GM10847 (cell line): Measurements from ENCODE around the gene HPSE2.

Source experiments
- POLR2A ChIP-seq: IDR thresholded peaks from 2 replicates; pipeline ENCODE4 v1.6.1; 2011; ENCODE audit not compliant: insufficient read length; ENCODE audit errors: extremely low read depth

Gene HPSE2

DNA sequence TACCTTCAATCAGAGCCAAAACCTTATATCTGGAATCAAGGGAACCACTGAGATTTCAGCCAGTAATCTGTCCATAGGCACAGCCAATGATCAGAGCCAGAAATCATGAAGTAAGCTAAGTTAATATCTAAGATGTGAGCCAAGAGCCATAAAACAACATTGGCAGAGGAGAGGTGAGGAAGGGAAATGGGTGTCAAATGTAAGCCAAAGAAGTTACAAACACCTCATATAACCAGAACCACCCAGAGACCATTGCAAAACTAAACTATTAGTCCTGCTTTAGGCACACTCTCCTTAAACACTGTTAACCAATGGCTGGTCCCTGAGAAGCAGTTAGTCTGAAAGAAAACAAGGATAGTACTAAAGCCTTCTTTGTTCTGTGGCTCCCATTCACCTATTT, 173.1 kb downstream of the HPSE2 start:
- TF ChIP-seq POLR2A, result no peak

- TF ChIP-seq POLR2A, result no peak
Measured at GRCh38 chr10:99058762-99059161, 176.9 kb downstream of the HPSE2 start.

GRCh38 chr10:99057936-99058690, 177.5 kb downstream of the HPSE2 start:
- TF ChIP-seq POLR2A, result no peak

DNA sequence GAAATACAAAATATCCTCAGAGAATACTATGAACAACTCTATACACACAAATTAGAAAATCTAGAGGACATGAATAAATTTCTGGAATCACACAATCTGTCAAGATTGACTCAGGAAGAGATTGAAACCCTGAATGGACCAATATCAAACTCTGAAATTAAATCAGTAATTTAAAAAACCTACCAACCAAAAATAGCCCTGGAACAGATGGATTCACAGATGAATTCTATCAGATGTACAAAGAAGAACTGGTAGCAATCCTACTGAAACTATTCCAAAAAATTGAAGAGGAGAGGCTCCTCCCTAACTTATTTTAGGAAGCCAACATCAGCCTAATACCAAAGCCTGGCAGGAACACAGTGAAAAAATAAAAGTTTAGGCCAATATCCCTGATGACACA, 190.0 kb downstream of the HPSE2 start:
- no peak for TF ChIP-seq POLR2A

GRCh38 chr10:99042051-99042771, 193.4 kb downstream of the HPSE2 start:
- no peak for TF ChIP-seq POLR2A

DNA sequence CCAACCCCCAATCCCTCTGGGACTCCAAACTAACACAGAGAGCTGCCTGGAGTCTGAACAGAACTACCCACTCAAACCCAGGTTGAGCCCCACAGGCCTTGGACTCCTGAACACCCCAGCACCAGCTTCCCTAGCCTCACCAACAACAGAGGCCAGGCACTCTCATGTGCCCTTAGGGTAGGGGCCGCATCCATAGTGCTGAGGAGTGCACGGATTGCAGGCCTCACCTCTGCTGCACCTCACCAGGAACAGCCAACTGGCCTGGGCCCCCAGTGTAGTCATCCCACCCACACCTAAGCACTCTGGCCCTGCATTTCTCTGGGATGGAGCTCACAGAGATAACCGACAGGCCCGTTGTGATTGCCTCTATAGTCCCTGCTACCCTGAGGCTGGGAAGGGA, 194.2 kb downstream of the HPSE2 start:
- TF ChIP-seq POLR2A, result no peak

GRCh38 chr10:99013885-99014284, 221.8 kb downstream of the HPSE2 start:
- no peak for TF ChIP-seq POLR2A

GRCh38 chr10:99010286-99010685, 225.4 kb downstream of the HPSE2 start:
- TF ChIP-seq POLR2A, result no peak

DNA sequence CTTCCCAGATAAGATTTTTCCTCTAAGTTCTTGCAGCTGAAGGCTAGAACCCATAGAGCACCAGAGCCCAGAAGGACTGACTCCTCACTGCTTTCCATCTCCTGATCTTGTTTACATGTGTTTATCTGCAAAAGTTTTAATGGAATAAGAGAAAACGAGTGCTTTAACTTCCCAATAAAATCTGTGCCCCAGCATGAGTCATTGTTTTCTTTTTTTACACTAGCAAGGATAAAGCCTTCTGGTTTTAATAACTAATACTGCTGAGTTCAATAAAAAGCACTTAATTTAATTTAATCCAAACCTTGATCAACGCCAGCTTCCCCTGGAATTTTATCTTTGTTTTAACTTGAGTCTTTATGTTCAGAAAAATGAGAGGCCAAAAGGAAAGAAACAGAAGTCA, 227.6 kb downstream of the HPSE2 start:
- TF ChIP-seq POLR2A, result no peak

- no peak for TF ChIP-seq POLR2A
Measured at GRCh38 chr10:99007457-99007856, 228.2 kb downstream of the HPSE2 start.

DNA sequence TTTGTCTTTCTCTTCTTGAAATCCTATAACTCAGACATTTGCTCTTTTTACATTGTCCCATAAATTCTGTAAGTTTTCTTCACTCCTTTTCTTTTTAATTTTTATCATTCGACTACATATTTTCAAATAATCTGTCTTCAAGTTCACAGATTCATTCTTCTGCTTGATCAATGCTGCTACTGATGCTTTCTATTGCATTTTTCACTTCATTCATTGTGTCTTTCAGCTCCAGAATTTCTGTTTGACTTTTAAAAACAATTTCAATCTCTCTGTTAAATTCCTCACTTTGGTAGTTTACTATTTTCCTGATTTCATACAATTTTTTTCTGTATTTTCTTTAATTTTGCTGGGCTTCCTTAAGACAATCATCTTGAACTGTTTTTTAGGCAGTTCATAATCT, 230.4 kb downstream of the HPSE2 start:
- no peak for TF ChIP-seq POLR2A

- no peak for TF ChIP-seq POLR2A
Measured at GRCh38 chr10:99004738-99005137, 230.9 kb downstream of the HPSE2 start.

- TF ChIP-seq POLR2A, result no peak
Measured at GRCh38 chr10:99002392-99002791, 233.3 kb downstream of the HPSE2 start.

- no peak for TF ChIP-seq POLR2A
Measured at GRCh38 chr10:98997596-98997995, 238.1 kb downstream of the HPSE2 start.

- TF ChIP-seq POLR2A, result no peak
Measured at GRCh38 chr10:98994030-98994429, 241.6 kb downstream of the HPSE2 start.

DNA sequence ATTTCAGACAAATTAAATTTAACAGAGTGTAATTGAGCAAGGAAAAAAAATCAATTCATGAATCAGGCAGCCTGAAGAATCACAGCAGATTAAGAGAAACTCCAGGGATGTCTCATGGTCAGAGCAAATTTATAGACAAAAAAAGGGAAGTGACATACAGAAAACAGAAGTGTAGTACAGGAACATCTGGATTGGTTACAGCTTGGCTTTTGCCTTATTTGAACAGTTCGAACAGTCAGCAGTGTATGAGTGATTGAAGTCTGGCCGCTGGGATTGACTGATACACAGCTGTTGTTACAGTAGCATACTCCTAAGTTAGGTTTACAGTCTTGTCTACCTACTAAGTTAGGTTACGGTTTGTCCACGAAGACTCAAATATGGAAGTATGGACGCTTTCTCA, 255.3 kb downstream of the HPSE2 start:
- no peak for TF ChIP-seq POLR2A

DNA sequence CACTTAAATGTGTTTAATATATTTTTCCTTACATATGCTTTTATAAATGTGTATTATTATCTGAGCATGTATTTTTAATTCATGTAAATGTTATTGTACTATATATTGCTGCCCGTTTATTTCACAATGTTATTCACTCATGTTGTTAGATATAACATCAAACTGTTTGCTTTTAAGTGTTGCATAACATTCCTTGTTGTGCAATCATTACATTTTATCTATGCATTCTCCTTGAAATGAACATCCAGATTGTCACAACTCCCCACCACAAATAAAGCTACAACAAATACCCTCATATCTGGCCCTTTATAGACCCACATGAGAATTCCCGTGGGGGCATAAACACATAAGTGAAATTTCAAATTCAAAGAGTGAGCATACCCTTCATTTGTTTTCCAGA, 264.2 kb downstream of the HPSE2 start:
- TF ChIP-seq POLR2A, result no peak
